Endodermal cell (in vitro differentiated cells): ENCODE measurements around the gene AUTS2. TPM values are rescaled to one million over a fixed set of nuclear protein-coding genes. Genes with fewer than 3 reads are reported as not detected.

Source experiments
- DNase-seq: peaks from one replicate; pipeline ENCODE4 v3.0.0-alpha.2; 2017
- H3K27ac ChIP-seq: 2 replicates; pipeline ENCODE4 v1.5.1; 2013; ENCODE audit warnings: mild to moderate bottlenecking, low read depth, low read length, moderate library complexity
- H3K27me3 ChIP-seq: 2 replicates; pipeline ENCODE4 v1.6.1; 2013; ENCODE audit warnings: mild to moderate bottlenecking, low read length, moderate library complexity; ENCODE audit not compliant: insufficient read depth, control insufficient read depth, poor library complexity, severe bottlenecking
- H3K36me3 ChIP-seq: 2 replicates; pipeline ENCODE4 v1.7.0; 2013; ENCODE audit warnings: mild to moderate bottlenecking, low read length, moderate library complexity; ENCODE audit not compliant: control insufficient read depth, insufficient read depth
- H3K4me1 ChIP-seq: one replicate; pipeline ENCODE4 v1.7.0; 2013; ENCODE audit warnings: low read length; ENCODE audit not compliant: control insufficient read depth, insufficient read depth
- H3K4me3 ChIP-seq: 2 replicates; pipeline ENCODE4 v1.5.1; 2013; ENCODE audit warnings: mild to moderate bottlenecking, low read length, moderate library complexity
- H3K9ac ChIP-seq: 2 replicates; pipeline ENCODE4 v1.6.1; 2013; ENCODE audit warnings: mild to moderate bottlenecking, low read length, moderate library complexity; ENCODE audit not compliant: poor library complexity, severe bottlenecking; ENCODE audit errors: extremely low read depth
- H3K9me3 ChIP-seq: 2 replicates; pipeline ENCODE4 v1.6.1; 2013; ENCODE audit warnings: mild to moderate bottlenecking, low read length, moderate library complexity; ENCODE audit not compliant: control insufficient read depth
- H3K27ac Mint-ChIP-seq: 2 replicates; pipeline ENCODE4 v1.8.0; 2020; ENCODE audit warnings: mixed read lengths
- H3K27me3 Mint-ChIP-seq: 2 replicates; pipeline ENCODE4 v1.8.0; 2021; ENCODE audit warnings: mild to moderate bottlenecking, mixed read lengths; ENCODE audit not compliant: insufficient read depth
- H3K36me3 Mint-ChIP-seq: 2 replicates; pipeline ENCODE4 v1.8.0; 2020; ENCODE audit warnings: low read depth, mixed read lengths
- H3K4me1 Mint-ChIP-seq: 2 replicates; pipeline ENCODE4 v1.8.0; 2020; ENCODE audit warnings: mixed read lengths
- H3K4me3 Mint-ChIP-seq: 2 replicates; pipeline ENCODE4 v1.8.0; 2020; ENCODE audit warnings: mild to moderate bottlenecking, moderate library complexity, mixed read lengths
- H3K9me3 Mint-ChIP-seq: 2 replicates; pipeline ENCODE4 v1.8.0; 2020; ENCODE audit warnings: mild to moderate bottlenecking, mixed read lengths
- CTCF ChIP-seq: fragments of 200-600 bp; sonication (generic); conservative IDR thresholded peaks from 2 replicates; pipeline ENCODE4 v1.5.0; 2021; ENCODE audit warnings: antibody characterized with exemption, mild to moderate bottlenecking
- WGBS, 2 experiments: methylation state at CpG; one replicate each; pipeline versions ENCODE4 v1.1.5 to v1.1.7; 2013; ENCODE audit warnings: missing lambda C conversion rate in 2 of 2, mixed read lengths in 1 of 2; ENCODE audit not compliant: insufficient coverage in 1 of 2, insufficient read length in 1 of 2; 5-methylcytosine and 5-hydroxymethylcytosine counted together
- total RNA-seq, 2 donors: library from RNA; stranded (reverse); fragmentation: NEBNext Ultra II Directional in 1 of 2; extraction: Animal tissue kit (Norgen Biotek cat#: 25700) in 1 of 2; gene quantifications; 2 replicates in 1 of 2; 3 replicates in 1 of 2; pipeline ENCODE4 v1.2.1, GENCODE V29; 2021

The AUTS2 gene
- total RNA-seq, 2 donors from 2014 or later = 76.8 to 106 TPM

- Mint-ChIP-seq H3K4me1 (peaks cover 18% of the 10 kb centered on the region), H3K27me3 (no peaks in the 10 kb centered on the region), H3K36me3 (no peaks in the 10 kb centered on the region), H3K27ac (no peak overlapping the region), H3K9me3 (no peaks in the 10 kb centered on the region), H3K4me3 (no peak overlapping the region)
- Histone ChIP-seq H3K27ac (no peak overlapping the region), H3K36me3 (no peaks in the 10 kb centered on the region), H3K4me3 (no peak overlapping the region), H3K9ac (no peak overlapping the region), H3K27me3 (no peaks in the 10 kb centered on the region), H3K9me3 (no peaks in the 10 kb centered on the region), H3K4me1 (no peaks in the 10 kb centered on the region)
- 95 to 100% methylated on average over 2 of the region's 2 CpGs for WGBS, 2 experiments
- no peak for DNase-seq
- TF ChIP-seq CTCF = no peak
These were observed 667.9 kb downstream of the AUTS2 start for GRCh38 chr7:70266186-70266585.

GRCh38 chr7:70267381-70268120 lies 669.3 kb downstream of the AUTS2 start:
- no peaks in the 10 kb centered on the region for H3K9me3 ChIP-seq
- Mint-ChIP-seq H3K9me3 (no peaks in the 10 kb centered on the region), H3K4me3 (no peak overlapping the region), H3K36me3 (no peaks in the 10 kb centered on the region), H3K27me3 (no peaks in the 10 kb centered on the region), H3K27ac (no peak overlapping the region), H3K4me1 (peaks cover 24% of the 10 kb centered on the region)
- no peaks in the 10 kb centered on the region for H3K27me3 ChIP-seq
- TF ChIP-seq CTCF = no peak
- 72 to 80% methylated on average over 3 to 5 of the region's 5 CpGs for WGBS, 2 experiments
- H3K9ac ChIP-seq = no peak overlapping the region
- H3K27ac ChIP-seq = peak overlapping the region; percentile 13
- H3K36me3 ChIP-seq = no peaks in the 10 kb centered on the region
- no peak overlapping the region for H3K4me3 ChIP-seq
- DNase-seq = no peak
- no peaks in the 10 kb centered on the region for H3K4me1 ChIP-seq

- WGBS, 2 experiments = 94% methylated on average over 2 of the region's 2 CpGs; no CpG with 5 or more reads in 1 of the 2 experiments
- TF ChIP-seq CTCF = no peak
- no peak for DNase-seq
- Mint-ChIP-seq H3K4me3 (no peak overlapping the region), H3K27me3 (no peaks in the 10 kb centered on the region), H3K27ac (no peak overlapping the region), H3K36me3 (no peaks in the 10 kb centered on the region), H3K9me3 (no peaks in the 10 kb centered on the region), H3K4me1 (peaks cover 30% of the 10 kb centered on the region)
- no peaks in the 10 kb centered on the region for H3K27me3 ChIP-seq
- H3K4me1 ChIP-seq = no peaks in the 10 kb centered on the region
- no peaks in the 10 kb centered on the region for H3K36me3 ChIP-seq
- no peaks in the 10 kb centered on the region for H3K9me3 ChIP-seq
- no peak overlapping the region for H3K4me3 ChIP-seq
- H3K9ac ChIP-seq = no peak overlapping the region
- H3K27ac ChIP-seq = no peak overlapping the region
These were observed 669.9 kb downstream of the AUTS2 start for GRCh38 chr7:70268179-70268578.
